ENCODE results near the gene STRN4.
"Not testable (repeated sequence)": the region's sequence is repeated elsewhere in the genome, so short reads cannot be mapped to it uniquely, and the experiment has no call there.

Gene STRN4

DNA sequence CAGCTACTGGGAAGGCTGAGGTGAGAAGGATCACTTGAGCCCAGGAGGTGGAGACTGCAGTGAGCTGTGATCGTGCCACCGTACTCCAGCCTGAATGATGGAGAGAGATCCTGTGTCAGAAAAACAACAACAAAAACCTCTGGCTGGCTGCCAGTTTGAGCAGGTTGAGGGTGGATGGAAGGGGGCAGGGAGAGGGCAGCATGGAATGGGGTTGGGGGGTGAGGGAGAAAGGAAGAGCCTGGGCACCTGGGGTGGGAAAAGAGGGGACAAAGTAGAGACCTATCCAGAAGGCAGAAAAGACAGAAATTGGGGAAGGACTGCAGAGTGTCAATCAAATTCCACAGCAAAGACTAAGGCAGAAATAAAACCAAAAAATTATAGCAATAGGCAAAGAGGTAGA is 37.4 kb upstream of the STRN4 start:
- TF ChIP-seq, protein P1, sequence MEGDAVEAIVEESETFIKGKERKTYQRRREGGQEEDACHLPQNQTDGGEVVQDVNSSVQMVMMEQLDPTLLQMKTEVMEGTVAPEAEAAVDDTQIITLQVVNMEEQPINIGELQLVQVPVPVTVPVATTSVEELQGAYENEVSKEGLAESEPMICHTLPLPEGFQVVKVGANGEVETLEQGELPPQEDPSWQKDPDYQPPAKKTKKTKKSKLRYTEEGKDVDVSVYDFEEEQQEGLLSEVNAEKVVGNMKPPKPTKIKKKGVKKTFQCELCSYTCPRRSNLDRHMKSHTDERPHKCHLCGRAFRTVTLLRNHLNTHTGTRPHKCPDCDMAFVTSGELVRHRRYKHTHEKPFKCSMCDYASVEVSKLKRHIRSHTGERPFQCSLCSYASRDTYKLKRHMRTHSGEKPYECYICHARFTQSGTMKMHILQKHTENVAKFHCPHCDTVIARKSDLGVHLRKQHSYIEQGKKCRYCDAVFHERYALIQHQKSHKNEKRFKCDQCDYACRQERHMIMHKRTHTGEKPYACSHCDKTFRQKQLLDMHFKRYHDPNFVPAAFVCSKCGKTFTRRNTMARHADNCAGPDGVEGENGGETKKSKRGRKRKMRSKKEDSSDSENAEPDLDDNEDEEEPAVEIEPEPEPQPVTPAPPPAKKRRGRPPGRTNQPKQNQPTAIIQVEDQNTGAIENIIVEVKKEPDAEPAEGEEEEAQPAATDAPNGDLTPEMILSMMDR (conservative IDR thresholded peaks at IDR 0.05; ENCODE audit: low read depth, low read length) = no peak
- no peak overlapping the region for H3K4me3 ChIP-seq (ENCODE audit: low read length)
- no peak for DNase-seq (ENCODE audit: low read depth)

DNA sequence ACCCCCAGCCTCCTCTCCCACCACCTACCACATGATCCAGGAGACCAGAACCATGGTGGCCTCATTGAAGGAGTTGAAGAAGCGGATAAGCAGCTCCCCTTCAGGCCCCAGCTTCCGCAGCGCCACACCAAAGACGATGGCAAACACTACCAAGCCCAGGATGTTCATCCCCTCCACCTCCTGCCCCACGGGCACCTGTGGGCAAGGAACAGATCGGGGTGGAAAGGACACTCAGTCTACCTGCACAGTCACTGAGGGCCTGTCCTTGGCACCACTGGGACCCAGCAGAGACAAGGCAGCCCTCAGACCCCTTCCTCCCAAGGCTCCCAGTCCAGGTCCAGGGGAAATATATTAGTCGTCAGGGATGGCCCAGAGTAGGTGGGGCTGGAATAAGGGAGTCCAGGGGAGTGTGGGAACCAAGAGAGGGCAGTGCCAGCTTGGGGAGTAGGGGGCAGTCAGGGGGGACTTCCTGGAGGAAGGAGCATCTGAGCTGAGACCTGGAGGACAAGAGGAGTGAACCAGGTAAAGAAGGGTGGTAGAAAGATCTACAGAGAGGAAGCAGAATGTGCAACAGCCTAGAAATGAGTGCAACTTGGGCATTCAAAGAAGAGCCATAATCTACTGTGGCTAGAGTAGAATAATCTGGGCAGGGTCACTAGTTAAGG is 36.2 kb upstream of the STRN4 start:
- H3K4me3 ChIP-seq (ENCODE audit: low read length) = no peak overlapping the region
- no peak for DNase-seq (ENCODE audit: low read depth)
- TF ChIP-seq, protein P1 (conservative IDR thresholded peaks at IDR 0.05; ENCODE audit: low read depth, low read length) = no peak

DNA sequence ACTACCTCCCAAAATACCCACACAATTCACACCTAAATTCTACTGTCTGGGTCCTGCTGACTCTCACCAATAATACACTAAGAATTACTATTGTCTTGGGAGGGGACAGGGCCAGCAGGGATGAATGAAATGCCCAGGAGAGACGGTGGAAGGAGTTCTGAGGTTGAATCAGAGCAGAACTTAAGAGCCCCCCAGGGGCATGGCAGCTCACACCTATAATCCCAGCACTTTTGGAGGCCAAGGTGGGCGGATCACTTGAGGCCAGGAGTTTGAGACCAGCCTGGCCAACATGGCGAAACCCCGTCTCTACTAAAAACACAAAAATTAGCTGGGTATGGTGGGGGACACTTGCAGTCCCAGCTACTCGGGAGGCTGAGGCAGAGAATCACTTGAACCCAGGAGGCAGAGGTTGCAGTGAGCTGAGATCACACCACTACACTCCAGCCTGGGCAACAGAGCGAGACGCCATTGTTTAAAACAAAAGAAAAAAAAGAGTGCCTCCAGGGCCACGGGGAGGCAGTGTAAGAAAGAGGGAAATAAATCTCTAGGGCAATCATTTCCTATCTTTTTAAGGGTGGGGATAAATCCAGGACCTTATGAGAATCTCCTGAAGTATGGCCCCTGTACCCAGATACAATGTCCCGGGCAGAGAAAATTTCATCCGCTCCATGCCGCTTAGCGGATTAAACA is 31.9 kb upstream of the STRN4 start:
- not testable (repeated sequence) for DNase-seq (ENCODE audit: low read depth); H3K4me3 ChIP-seq (ENCODE audit: low read length)

DNA sequence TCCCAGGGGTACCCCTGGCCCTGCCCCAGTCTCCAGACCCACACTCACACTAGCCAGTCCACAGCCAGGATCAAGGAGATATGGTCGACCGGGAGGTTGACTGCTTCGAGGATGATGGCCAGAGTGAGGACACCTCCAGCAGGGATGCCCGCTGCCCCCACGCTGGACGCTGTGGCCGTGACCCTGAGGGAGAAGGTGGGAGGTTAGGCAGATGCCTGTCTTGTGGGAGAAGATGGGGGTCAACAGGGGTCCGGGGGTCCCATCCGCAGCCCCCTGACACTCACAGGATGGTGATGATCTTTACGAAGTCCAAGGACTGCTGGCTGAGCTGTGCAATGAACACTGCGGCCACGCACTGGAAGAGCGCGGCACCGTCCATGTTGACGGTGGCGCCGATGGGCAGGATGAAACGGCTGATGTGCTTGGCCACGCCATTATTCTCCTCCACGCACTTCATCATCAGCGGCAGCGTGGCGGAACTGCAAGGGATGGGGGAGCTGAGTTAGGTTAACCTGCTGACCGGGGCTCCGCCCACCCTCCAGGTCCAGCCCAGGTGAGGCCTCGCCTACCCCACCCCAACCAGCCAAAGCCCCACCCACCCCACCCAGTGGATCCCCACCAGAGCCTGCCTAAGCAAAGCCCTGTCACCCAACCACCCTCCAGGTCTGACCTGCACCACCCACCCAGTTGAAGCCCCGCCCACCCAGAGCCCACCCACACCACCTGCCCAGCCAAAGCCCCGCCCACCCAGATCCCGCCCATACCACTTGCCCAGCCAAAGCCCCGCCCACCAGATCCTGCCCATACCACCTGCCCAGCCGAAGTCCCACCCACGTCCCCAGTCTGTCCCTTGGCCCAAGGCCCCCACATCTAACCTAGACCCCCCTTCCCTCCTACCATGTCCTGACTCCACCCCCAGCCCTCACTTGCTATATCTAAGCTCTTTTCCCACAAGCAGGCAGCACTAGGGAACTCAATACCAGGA is 31.0 kb upstream of the STRN4 start:
- TF ChIP-seq, protein P1 (conservative IDR thresholded peaks at IDR 0.05; ENCODE audit: low read depth, low read length) = no peak
- no peak for DNase-seq (ENCODE audit: low read depth)

DNA sequence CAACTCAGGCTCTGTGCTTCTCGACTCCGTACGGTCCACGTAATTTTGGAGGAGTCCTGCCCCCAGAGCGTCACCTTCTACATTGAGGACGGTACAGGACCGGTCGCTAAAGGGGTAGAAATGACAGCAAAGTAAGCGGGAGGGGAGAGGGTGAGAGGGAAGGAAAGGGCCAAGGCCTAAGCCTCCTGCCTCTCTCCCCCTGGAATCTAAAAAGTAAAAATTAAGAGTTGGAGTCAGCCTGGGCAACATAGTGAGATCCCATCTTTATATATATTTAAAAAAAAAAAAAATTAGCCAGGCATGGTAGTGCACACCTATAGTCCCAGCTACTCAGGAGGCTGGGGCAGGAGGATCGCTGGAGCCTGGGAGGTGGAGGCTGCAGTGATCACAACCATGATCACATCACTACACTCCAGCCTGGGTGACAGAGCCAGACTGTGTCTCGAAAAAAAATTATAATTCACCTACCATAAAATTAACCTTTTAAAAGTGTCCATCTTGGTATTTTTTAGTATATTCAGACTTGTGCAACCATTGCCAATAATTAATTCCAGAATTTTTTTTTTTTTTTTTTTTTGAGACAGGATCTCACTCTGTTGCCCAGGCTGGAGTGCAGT is 29.5 kb upstream of the STRN4 start:
- TF ChIP-seq, protein P1 (conservative IDR thresholded peaks at IDR 0.05; ENCODE audit: low read depth, low read length) = no peak
- H3K4me3 ChIP-seq (ENCODE audit: low read length) = no peak overlapping the region
- DNase-seq (ENCODE audit: low read depth) = no peak

More for the DNA sequence above, 31.0 kb upstream of the STRN4 start:
- H3K4me3 ChIP-seq (ENCODE audit: low read length) = no peak overlapping the region

DNA sequence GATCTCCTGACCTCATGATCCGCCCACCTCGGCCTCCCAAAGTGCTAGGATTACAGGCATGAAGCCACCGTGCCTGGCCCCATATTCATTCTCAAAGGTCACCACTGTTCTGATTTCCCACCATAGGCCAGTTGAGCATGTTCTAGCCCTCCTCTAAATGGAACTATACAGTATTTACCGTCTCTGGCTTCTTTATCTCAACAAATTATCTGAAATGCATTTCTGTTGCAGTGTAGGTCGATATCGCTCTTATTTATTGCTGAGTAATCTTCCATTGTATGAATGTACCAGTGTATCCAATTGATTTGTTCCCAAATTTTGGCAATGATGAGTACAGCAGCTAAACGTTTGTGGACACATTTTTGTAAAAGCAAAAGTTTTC is 26.8 kb upstream of the STRN4 start:
- H3K4me3 ChIP-seq (ENCODE audit: low read length) = no peak overlapping the region
- no peak for DNase-seq (ENCODE audit: low read depth)
- TF ChIP-seq, protein P1 (conservative IDR thresholded peaks at IDR 0.05; ENCODE audit: low read depth, low read length) = no peak
